K562 (cell line): Measurements from ENCODE around the gene NDST3. TPM values are rescaled to one million over a fixed set of nuclear protein-coding genes. Genes with fewer than 3 reads are reported as not detected.

Source experiments
- ASH1L ChIP-seq: fragments of 450-650 bp; IDR thresholded peaks from 2 replicates; pipeline ENCODE4 v1.6.1; 2018; ENCODE audit warnings: borderline replicate concordance, mild to moderate bottlenecking, low read depth; ENCODE audit not compliant: partially characterized antibody
- BCL6 ChIP-seq: fragments of 250-450 bp; sonication (Bioruptor Pico); IDR thresholded peaks from 2 replicates; pipeline ENCODE4 v1.4.0; 2020
- CBFA2T3 ChIP-seq: fragments of 450-650 bp; IDR thresholded peaks from 2 replicates; pipeline ENCODE4 v1.6.1; 2017
- CC2D1A ChIP-seq: fragments of 450-650 bp; IDR thresholded peaks from 2 replicates; pipeline ENCODE4 v1.6.1; 2017; ENCODE audit warnings: mild to moderate bottlenecking
- FOXO4 ChIP-seq: fragments of 450-650 bp; formaldehyde crosslinking; IDR thresholded peaks from 2 replicates; pipeline ENCODE4 v1.4.0; 2020; ENCODE audit warnings: mild to moderate bottlenecking, moderate library complexity
- HSF4 ChIP-seq: fragments of 250-450 bp; sonication (Bioruptor Pico); IDR thresholded peaks from 2 replicates; pipeline ENCODE4 v2.1.2; 2022; ENCODE audit warnings: mild to moderate bottlenecking, moderate library complexity, borderline replicate concordance
- KDM4B ChIP-seq, 2 experiments: fragments of 450-650 bp in 1 of 2; sonication (generic) in 1 of 2; IDR thresholded peaks; 2 replicates each; pipeline ENCODE4 v1.6.1; 2016 to 2017; ENCODE audit warnings: borderline replicate concordance in 2 of 2, antibody characterized with exemption in 1 of 2, low read depth in 1 of 2, mild to moderate bottlenecking in 1 of 2
- LCOR ChIP-seq: sonication (generic); formaldehyde crosslinking; IDR thresholded peaks from 2 replicates; pipeline ENCODE4 v1.8.0; 2022; ENCODE audit warnings: mild to moderate bottlenecking, missing genetic modification reagents
- MGA ChIP-seq: fragments of 450-650 bp; IDR thresholded peaks from 2 replicates; pipeline ENCODE4 v1.6.1; 2016; ENCODE audit warnings: mild to moderate bottlenecking, moderate library complexity
- POU5F1 ChIP-seq: fragments of 150-350 bp; IDR thresholded peaks from 2 replicates; pipeline ENCODE4 v1.6.1; 2014; ENCODE audit warnings: borderline replicate concordance, low read length, low read depth, mild to moderate bottlenecking; ENCODE audit not compliant: partially characterized antibody
- RBM14 ChIP-seq: fragments of 200-400 bp; formaldehyde crosslinking; IDR thresholded peaks from 2 replicates; pipeline ENCODE4 v1.6.1; 2018; ENCODE audit warnings: low read depth, mild to moderate bottlenecking, low read length, moderate library complexity, borderline replicate concordance; ENCODE audit not compliant: insufficient read depth
- TCF15 ChIP-seq: fragments of 250-450 bp; sonication (Bioruptor Pico); IDR thresholded peaks from 2 replicates; pipeline ENCODE4 v1.8.0; 2022; ENCODE audit warnings: moderate library complexity, mild to moderate bottlenecking, inconsistent platforms
- ZNF282 ChIP-seq: sonication (generic); formaldehyde crosslinking; IDR thresholded peaks from 2 replicates; pipeline ENCODE4 v1.8.1; 2023; ENCODE audit warnings: missing genetic modification reagents
- ZNF695 ChIP-seq: fragments of 450-650 bp; formaldehyde crosslinking; IDR thresholded peaks from 2 replicates; pipeline ENCODE4 v1.4.0; 2020; ENCODE audit warnings: mild to moderate bottlenecking, moderate library complexity
- polyA plus RNA-seq, 8 experiments: library from polyadenylated mRNA; depleted of rRNA in 4 of 8; stranded (reverse) in 5 of 8; unstranded in 3 of 8; fragments of >200 nt; fragmentation: Nextera tagmentation in 2 of 8; fragmentation: Illumina TruSeq in 1 of 8; extraction: Ambion mirVana in 2 of 8; extraction: Trizol in 1 of 8; gene quantifications; 2 replicates each; pipeline versions ENCODE4 v1.2.1 to v1.2.3, GENCODE V29; 2011 to 2014; ENCODE audit warnings: inconsistent platforms in 1 of 8, missing spikeins in 1 of 8
- total RNA-seq, 7 experiments: library from RNA; depleted of rRNA in 6 of 7; stranded (reverse); fragments of >200 nt in 6 of 7; fragmentation: Illumina TruSeq in 2 of 7; extraction: Trizol in 2 of 7; gene quantifications; 2 replicates each; pipeline versions ENCODE4 v1.2.1 to v1.2.3, GENCODE V29; 2011 to 2021; ENCODE audit warnings: low replicate concordance in 1 of 7

NDST3 gene
- total and polyA plus RNA-seq, 9 of the 15 experiments (the other 6 are each of a cell fraction or from before 2014, with no cell fraction given) = not detected

- TF ChIP-seq FOXO4 (CRISPR knock-in tag) = no peak
- TF ChIP-seq LCOR = peak; percentile 79; the same call in 1 of the 2 replicates
- TF ChIP-seq MGA = peak; percentile 91
- TF ChIP-seq TCF15 (CRISPR knock-in tag) = no peak
- no peak for TF ChIP-seq ZNF282 (CRISPR knock-in tag)
- no peak for TF ChIP-seq KDM4B (IDR thresholded peaks at IDR 0.05; ENCODE audit: borderline replicate concordance in 2 of 2, low read depth in 1 of 2)
- no peak for TF ChIP-seq RBM14
- no peak for TF ChIP-seq BCL6 (CRISPR knock-in tag)
- TF ChIP-seq CBFA2T3 = peak; percentile 37; the same call in 1 of the 2 replicates
- TF ChIP-seq ZNF695 = no peak
- TF ChIP-seq CC2D1A = peak; percentile 38; the same call in 1 of the 2 replicates
- no peak for TF ChIP-seq HSF4 (CRISPR knock-in tag)
- TF ChIP-seq POU5F1 = no peak
- no peak for TF ChIP-seq ASH1L
These were observed 244.4 kb downstream of the NDST3 start (continued) for GRCh38 chr4:118278473-118279274.
